ENCODE data around the gene ZNF511.

The ZNF511 gene

DNA sequence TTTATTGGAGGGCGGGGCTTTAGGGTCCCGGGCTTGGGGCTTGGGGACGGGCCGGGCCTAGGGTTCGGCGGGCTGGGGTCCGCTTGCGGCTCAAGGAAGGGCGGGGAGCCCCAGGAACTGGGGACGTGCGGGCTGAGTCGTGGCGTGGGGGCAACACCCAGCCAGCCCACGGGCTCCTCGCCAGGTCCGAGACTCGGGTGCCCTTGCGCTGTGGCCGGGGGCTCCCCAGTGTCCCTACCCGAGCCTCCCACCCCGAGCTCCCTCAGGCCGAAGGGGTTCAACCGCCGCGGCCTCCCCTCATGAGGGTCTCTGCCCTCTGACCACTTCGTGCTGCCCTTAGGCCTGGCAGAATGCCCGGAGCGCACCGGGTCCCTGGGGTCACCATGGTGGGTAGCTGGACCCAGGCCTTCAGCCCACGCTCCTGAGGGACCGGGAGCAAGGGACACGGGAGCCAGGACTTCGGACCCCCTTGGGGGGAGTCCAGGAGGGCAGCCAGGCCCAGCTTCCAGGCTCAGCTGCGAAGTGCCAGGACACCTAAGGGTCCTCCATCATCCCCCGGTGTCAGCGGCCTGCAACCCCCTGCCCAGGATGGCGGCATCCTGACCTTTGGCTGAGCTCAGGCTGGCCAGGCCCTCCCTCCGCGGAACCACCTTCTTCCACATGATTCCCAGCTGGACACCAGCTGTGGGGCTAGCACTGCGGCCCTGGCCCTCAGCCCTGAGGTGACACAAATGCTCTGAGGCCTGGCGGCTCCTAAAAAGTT lies 49.6 kb downstream of the ZNF511 start:
- H3K4me1 ChIP-seq (ENCODE audit: control insufficient read depth, insufficient read depth, low read length), result peaks cover 29% of the 10 kb centered on the region
- no peaks in the 10 kb centered on the region for H3K36me3 ChIP-seq (ENCODE audit: control insufficient read depth, insufficient read depth, low read length)
- H3K4me3 ChIP-seq (ENCODE audit: low read length), result no peak overlapping the region
- H3K27me3 ChIP-seq (ENCODE audit: control insufficient read depth, insufficient read depth, low read length), result peaks cover 6% of the 10 kb centered on the region
- H3K9ac ChIP-seq (ENCODE audit: low read length), result no peak overlapping the region
- H3K9me3 ChIP-seq (ENCODE audit: control insufficient read depth, low read length), result no peaks in the 10 kb centered on the region

GRCh38 chr10:133358925-133359310 lies 50.2 kb downstream of the ZNF511 start:
- peaks cover 6% of the 10 kb centered on the region for H3K27me3 ChIP-seq (ENCODE audit: control insufficient read depth, insufficient read depth, low read length)
- H3K36me3 ChIP-seq (ENCODE audit: control insufficient read depth, insufficient read depth, low read length), result no peaks in the 10 kb centered on the region
- H3K9ac ChIP-seq (ENCODE audit: low read length), result no peak overlapping the region
- H3K9me3 ChIP-seq (ENCODE audit: control insufficient read depth, low read length), result no peaks in the 10 kb centered on the region
- no peak overlapping the region for H3K4me3 ChIP-seq (ENCODE audit: low read length)
- H3K4me1 ChIP-seq (ENCODE audit: control insufficient read depth, insufficient read depth, low read length), result peaks cover 29% of the 10 kb centered on the region

DNA sequence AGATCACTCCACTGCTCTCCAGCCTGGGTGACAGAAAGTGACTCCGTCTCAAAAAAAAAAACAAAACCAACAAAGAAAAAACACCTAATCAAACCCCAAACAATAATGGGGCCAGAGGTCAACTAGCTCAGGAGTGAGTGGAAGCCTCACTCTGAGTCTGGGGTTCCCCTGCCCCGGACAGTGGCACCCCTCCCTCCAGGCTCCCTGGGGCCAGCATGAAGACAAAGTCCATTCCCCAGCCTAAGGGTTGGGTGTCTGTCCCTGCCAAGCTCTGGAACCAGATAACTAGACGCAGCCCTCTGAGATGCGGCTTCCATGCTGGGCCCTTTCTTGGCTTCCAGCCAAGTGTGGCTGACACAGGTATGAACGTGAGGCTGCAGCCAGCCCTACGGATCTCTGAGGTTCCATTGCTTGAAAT lies 50.8 kb downstream of the ZNF511 start:
- H3K9me3 ChIP-seq (ENCODE audit: control insufficient read depth, low read length), result no peaks in the 10 kb centered on the region
- no peaks in the 10 kb centered on the region for H3K36me3 ChIP-seq (ENCODE audit: control insufficient read depth, insufficient read depth, low read length)
- peaks cover 6% of the 10 kb centered on the region for H3K27me3 ChIP-seq (ENCODE audit: control insufficient read depth, insufficient read depth, low read length)
- no peak overlapping the region for H3K4me3 ChIP-seq (ENCODE audit: low read length)
- H3K9ac ChIP-seq (ENCODE audit: low read length), result no peak overlapping the region
- H3K4me1 ChIP-seq (ENCODE audit: control insufficient read depth, insufficient read depth, low read length), result peaks cover 32% of the 10 kb centered on the region

DNA sequence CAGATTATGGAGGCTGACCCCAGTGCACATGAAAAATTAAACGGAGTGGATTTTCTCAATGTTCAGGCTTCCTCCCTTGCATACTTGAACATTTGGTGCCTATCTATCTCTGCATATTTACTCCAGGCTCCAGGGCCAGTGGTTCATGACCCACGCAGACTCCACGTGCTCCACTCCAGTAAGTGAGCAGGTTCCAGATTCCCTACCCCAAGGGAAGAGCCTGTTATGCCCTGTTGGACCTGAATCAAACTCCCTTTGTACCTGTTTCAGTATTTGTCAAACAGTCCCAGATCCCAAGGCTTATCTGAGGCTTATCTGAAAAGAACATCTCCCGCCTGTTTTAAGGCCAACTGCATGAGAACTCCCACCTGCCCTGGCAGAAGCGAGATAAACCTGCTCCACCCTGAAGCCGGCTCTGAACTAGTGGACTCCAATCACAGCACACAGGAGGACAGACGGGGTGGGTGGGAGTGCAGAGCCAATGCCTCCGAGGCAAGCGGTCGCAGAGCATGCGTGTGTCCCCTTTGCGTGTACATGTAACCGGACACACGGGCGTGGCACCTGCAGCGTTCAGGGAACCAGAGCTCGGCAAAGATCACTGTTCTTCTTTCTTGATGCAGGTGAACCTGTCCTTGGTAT lies 51.4 kb downstream of the ZNF511 start:
- Histone ChIP-seq H3K9me3 (ENCODE audit: control insufficient read depth, low read length) (no peaks in the 10 kb centered on the region), H3K4me3 (ENCODE audit: low read length) (no peak overlapping the region), H3K4me1 (ENCODE audit: control insufficient read depth, insufficient read depth, low read length) (peaks cover 37% of the 10 kb centered on the region), H3K27me3 (ENCODE audit: control insufficient read depth, insufficient read depth, low read length) (peaks cover 6% of the 10 kb centered on the region), H3K36me3 (ENCODE audit: control insufficient read depth, insufficient read depth, low read length) (no peaks in the 10 kb centered on the region), H3K9ac (ENCODE audit: low read length) (no peak overlapping the region)

- Histone ChIP-seq H3K9ac (ENCODE audit: low read length) (no peak overlapping the region), H3K9me3 (ENCODE audit: control insufficient read depth, low read length) (no peaks in the 10 kb centered on the region), H3K4me1 (ENCODE audit: control insufficient read depth, insufficient read depth, low read length) (peaks cover 45% of the 10 kb centered on the region), H3K36me3 (ENCODE audit: control insufficient read depth, insufficient read depth, low read length) (peaks cover 10% of the 10 kb centered on the region), H3K27me3 (ENCODE audit: control insufficient read depth, insufficient read depth, low read length) (peaks cover 6% of the 10 kb centered on the region), H3K4me3 (ENCODE audit: low read length) (no peak overlapping the region)
Observed at GRCh38 chr10:133361227-133361626, 52.5 kb downstream of the ZNF511 start.

DNA sequence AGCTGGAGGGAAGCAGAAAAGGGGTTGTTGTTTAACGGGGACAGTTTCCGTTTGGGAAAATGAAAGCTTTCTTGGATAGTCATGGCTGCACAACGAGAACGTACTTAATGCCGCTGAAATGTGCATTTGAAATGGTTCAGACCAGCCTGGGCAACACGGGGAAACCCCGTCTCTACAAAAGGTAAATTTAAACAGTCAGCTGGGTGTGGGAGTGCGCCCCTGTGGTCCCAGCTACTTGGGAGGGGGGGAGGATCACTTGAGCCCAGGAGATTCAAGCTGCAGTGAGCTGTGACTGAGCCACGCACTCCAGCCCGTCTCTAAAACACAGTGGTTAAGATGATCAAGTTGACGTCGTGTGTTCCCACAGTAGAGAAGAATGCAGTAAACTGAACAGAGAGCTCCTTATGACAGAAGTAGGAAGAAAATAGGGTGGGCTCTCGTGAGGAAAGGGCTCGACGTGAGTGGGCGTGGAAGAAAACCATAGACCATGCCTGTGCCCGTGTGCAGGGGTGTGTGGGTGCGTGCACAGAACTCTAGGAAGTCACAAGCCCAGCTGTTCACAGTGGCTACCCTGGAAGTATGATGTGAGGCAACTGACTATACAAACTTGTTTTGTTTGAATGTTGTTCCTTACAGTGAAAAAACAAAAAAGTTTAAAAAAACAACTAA lies 53.2 kb downstream of the ZNF511 start:
- peaks cover 40% of the 10 kb centered on the region for H3K4me1 ChIP-seq (ENCODE audit: control insufficient read depth, insufficient read depth, low read length)
- H3K27me3 ChIP-seq (ENCODE audit: control insufficient read depth, insufficient read depth, low read length), result peaks cover 5% of the 10 kb centered on the region
- H3K9ac ChIP-seq (ENCODE audit: low read length), result no peak overlapping the region
- H3K36me3 ChIP-seq (ENCODE audit: control insufficient read depth, insufficient read depth, low read length), result peaks cover 16% of the 10 kb centered on the region
- H3K4me3 ChIP-seq (ENCODE audit: low read length), result no peak overlapping the region
- H3K9me3 ChIP-seq (ENCODE audit: control insufficient read depth, low read length), result no peaks in the 10 kb centered on the region
